Activated T-cell treated with anti-CD3 and anti-CD28 coated beads for 1 hour (primary cell): ENCODE data around the gene NUBP2.
"Not testable (repeated sequence)": the region's sequence is repeated elsewhere in the genome, so short reads cannot be mapped to it uniquely, and the experiment has no call there.

ENCODE experiments used
- DNase-seq: peaks from one replicate; pipeline ENCODE4 v3.0.0-alpha.2; 2020; ENCODE audit warnings: low read depth

Gene NUBP2

DNA sequence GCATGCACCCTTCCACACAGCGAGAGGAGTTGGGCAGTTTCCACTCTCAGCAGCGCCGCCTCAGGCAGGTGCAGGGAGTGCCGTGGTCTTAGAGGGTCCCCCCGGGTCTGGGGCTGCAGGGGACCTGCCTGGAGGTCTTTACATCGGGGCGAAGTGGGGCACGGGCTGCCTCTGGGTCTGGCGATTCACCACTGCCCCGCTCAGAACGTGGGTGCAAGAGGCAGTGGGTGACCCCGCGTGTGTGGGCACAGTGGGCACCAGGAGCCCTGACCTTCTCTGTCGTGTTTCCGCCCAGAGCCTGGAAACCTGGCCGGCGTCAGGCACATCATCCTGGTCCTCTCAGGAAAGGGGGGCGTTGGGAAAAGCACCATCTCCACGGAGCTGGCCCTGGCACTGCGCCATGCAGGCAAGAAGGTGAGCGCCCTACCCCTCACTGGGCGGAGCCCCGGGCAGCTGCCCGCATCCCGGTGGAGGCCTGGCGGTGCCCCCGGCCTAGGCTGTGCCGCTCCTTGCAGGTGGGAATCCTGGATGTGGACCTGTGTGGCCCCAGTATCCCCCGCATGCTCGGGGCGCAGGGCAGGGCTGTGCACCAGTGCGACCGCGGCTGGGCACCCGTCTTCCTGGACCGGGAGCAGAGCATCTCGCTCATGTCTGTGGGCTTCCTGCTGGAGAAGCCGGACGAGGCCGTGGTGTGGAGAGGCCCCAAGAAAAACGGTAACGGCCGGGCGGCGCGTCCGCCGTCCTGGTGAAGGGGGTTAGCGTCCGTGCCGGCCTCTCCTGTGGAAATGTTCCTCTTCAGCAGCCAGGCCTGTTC, 3.7 kb downstream of the NUBP2 start:
- DNase-seq = no peak

DNA sequence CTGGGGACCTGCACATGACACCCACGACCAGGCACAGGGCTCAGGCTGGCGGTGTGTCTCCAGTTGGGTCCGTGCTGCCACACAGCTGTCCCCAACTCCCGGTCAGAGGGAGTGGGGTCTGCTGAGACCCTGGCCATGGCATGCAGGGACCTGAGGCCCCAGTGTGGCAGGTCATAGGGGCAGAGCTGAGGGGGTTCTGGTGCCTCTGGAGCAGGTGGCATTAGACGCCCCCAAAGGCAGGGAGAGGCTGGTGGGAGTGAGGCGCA, 4.2 kb downstream of the NUBP2 start:
- DNase-seq = no peak

DNA sequence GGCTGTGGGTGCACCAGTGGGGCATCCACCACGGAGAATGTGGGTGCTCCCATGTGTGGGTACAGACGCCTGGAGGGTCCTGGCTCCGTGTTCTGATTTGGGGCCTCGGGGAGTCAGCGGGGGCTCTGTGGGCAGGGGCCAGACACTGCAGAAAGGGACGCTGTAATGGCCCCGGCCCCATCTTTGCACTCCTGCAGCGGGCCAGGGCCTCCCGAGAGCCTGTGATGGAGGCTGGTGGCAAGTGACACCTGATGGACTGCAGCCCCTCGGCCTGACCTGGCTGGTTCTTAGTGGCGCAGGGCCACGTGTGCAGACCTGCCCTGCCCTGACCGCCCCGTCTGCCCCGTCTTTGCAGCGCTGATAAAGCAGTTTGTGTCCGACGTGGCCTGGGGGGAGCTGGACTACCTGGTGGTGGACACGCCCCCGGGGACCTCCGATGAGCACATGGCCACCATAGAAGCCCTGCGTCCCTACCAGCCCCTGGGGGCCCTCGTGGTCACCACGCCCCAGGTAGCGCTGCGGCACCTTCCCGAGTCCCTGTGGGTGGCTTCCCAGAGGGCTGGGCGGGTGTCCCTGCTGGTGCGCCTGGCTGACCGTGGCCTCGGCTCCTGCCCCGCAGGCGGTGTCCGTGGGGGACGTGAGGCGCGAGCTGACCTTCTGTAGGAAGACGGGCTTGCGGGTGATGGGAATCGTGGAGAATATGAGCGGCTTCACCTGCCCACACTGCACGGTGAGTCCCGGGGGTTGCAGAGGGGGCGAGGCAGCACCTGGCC, 4.7 kb downstream of the NUBP2 start:
- DNase-seq = no peak

- no peak for DNase-seq
Measured at GRCh38 chr16:1788095-1788707, 5.4 kb downstream of the NUBP2 start.

DNA sequence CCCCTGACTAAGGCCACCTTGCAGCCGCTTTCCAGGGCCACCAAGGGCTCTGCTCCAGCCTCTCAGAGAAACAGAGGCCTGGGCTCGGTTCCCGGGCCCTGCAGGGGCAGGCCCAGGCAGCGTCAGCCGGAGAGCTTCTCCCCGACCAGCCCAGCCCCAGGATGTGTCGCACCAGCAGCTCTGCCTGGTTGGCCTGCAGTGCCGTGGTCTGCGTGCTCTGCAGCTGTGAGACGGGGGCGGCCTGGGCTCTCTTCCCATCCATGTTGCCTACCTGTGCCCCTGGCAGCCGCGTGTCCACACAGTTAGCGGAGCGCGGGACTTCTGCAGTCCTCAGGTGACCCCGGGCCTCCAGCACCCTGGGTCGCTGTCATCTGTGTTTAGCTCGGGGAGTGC, 5.9 kb downstream of the NUBP2 start:
- DNase-seq = no peak

DNA sequence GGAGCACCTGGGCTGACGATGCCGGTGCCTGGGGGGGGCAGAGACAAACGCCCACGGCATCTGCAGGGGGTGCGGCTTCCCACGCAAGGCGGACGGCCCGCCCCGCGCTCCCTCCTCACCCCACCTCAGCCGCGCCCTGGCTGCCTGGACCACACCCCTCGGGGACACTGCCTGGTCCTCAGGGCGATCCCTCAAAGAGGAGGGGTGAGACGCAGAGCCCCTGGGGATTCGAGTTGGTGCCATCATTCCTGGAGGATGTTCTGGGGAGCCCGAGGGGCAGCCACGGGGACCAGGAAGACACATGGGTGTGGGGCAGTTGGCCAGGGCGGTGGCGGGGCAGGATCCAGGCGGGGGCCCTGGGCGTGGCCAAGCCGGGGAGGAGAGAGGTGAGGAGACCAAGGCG, 6.9 kb downstream of the NUBP2 start:
- DNase-seq = no peak

GRCh38 chr16:1790261-1790610, 7.5 kb downstream of the NUBP2 start:
- DNase-seq = no peak

DNA sequence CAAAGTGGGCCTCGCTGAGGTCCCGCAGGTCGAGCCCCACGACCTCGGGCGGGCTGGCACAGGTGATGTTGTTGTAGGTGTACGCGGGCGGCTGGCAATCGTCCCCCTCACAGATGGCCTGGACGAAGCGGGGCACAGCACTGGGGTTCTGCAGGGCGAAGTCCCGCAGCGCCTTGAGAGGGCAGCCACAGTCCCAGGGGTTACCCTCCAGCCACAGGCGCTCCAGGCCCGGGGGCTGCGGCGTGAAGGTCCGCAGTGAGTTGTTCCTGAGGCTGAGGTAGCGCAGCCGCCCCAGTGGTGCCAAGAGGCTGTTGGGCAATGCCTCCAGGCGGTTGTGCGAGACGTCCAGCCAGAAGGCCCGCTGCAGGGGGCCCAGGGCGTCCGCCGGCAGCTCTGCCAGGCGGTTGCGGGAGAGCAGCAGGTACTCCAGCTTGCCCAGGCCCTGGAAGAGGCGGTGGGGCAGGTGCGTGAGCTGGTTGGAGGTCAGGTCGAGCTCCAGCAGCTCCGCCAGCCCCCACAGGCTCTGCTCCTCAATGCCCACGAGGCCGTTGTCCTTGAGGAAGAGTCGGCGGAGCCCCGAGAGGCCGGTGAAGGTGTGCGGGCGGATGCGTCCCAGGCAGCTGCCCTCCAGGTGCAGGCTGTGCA, 8.0 kb downstream of the NUBP2 start:
- no peak for DNase-seq

DNA sequence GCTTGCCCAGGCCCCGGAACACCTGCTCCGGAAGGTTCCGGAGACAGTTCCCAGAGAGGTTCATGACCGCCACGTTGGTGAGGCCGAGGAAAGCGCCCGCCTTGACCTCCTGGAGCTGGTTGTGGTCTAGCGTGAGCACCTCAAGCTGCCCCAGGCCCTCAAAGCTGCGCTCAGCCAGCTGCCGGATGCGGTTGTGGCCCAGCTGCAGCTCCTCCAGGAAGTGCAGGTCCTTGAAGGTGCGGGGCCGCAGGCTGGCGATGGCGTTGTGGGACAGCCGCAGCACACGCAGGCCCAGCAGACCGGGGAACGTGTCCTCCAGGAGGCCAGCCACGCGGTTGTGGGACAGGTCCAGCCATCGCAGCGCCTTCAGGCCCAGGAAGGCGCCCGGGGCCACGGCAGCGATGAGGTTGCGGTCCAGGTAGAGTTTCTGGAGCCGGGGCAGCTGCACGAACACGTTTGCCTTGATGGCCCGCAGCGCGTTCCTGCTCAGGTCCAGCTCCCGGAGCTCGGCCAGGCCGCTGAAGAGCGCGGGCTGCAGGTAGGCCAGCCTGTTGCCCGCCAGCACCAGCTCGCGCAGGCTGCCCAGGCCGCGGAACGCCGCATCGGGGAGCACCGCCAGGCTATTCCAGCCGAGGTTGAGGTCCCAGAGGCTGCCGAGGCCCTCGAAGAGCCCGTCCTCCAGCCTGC, 8.6 kb downstream of the NUBP2 start:
- no peak for DNase-seq

- DNase-seq = no peak
Measured at GRCh38 chr16:1791943-1792812, 9.4 kb downstream of the NUBP2 start.

DNA sequence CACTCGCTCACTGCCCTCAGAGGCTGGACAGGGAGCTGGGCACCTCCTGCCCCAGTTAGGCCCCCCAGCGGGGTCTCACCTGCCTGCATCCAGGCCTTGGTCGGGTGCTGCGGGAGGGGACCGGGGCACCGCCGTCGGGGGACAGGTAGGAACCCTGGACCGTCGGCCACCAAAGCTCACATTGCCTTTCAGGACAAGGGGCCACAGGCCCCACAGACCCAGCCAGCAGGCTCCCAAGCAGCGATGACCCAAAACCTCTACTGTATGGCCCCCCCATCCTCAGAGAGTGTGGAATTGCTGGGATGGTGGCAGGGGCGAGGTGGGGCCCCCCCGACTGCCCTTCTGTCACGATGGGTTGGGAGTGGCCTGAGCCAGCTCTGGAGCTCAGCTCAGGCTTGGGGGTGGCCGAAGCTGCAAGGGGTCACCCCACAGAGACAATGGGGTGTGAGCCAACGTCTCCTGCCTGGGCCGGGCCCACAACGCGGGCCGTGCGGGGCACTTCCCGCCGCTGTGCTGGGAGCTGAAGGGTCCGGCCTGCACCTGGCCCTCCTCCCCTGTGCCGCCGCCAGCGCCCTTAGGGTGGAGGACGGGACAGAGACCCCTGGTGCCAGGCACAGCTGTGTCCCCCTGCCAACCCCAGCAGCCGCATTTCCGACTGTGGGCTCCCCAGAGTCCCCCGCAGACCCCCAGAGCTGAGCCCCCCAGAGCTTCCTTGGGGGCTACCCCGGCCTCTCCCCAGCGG, 10.2 kb downstream of the NUBP2 start:
- DNase-seq = no peak

DNA sequence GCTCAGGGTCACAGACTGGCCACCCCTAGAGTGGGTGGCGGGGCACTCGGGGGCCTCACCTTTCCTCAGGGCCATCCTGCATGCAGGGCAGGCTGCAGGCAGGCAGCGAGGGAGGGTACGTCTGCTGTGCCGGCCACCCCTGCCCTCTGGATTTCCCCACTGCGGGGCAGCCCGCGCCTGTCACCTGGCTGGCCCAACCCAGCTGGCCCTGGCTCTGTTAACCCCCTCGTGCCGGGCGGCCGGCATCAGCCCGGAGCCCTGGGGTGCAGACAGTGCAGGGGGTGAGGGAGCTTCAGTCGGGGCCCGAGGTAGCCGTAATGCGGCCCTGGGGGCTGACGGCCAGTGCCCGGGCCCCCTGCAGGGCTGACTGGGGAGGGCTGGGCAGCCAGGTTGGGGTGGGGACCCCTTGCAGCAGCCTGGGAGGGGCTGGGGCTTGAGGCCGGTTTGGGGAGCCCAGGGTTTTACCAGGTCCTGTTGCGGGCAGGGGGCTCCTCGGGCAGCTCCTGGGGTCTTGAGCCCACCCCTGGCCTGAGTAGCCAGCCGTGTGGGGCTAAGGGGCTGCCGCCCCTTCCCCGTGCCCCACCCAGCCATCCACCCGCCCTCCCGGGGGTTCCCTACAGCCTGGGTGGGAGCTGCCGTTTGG, 10.9 kb downstream of the NUBP2 start, which contains the start of gene IGFALS:
Gene IGFALS (minus strand): TSS at position 128 of the 643 bp plus-strand sequence. CDS start 53 bp downstream, at position 75.
- DNase-seq = no peak

DNA sequence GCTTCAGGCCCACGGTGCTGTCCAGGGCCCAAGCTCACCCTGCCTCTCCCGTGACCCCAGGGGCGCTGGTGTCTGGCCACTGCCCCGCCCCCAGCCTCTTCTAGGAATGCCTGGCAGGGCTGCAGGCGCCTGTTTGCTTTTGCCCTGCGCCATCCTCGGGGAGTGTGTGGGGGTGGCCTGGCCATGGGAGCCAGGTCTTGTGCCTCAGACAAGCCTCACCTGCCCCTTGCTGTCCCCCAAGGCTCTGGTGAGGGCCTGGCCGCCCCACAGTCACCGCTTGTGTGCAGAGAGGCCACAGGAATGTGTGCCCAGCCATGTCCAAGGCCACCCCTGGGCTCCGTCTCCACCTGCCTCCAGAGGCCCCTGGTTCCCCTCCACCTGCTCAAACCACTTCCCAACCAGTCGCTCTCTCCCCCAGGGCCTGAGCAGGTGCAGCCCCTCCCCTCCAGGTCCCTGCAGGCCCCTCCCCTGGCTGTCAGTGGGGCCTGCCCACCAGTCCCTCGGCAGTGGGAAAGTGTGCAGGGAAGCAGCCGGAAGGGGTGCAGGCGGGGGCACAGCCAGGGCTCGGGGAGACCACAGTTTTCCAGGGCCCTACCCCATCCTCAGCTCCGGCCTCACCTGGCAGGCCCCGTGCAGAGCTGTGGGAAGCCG, 11.6 kb downstream of the NUBP2 start:
- no peak for DNase-seq

GRCh38 chr16:1794908-1795666, 12.3 kb downstream of the NUBP2 start:
- DNase-seq = no peak

- DNase-seq = not testable (repeated sequence)
Measured at GRCh38 chr16:1799263-1799662, 16.5 kb downstream of the NUBP2 start.

- no peak for DNase-seq
Measured at GRCh38 chr16:1800701-1801100, 17.9 kb downstream of the NUBP2 start.

- DNase-seq = no peak
Measured at GRCh38 chr16:1807626-1808025, 24.9 kb downstream of the NUBP2 start.

GRCh38 chr16:1808691-1809090, 25.9 kb downstream of the NUBP2 start:
- no peak for DNase-seq
